HEK293 (cell line): ENCODE results near the gene LILRB3.

Experiments used
- BCL11A ChIP-seq: fragments of 450-650 bp; formaldehyde crosslinking; IDR thresholded peaks from 2 replicates; pipeline ENCODE4 v1.5.1; 2016; ENCODE audit warnings: low read depth, missing biosample characterization, missing genetic modification characterization
- BCL6B ChIP-seq: fragments of 450-650 bp; formaldehyde crosslinking; IDR thresholded peaks from 2 replicates; pipeline ENCODE4 v1.5.1; 2017; ENCODE audit warnings: missing biosample characterization, missing genetic modification characterization
- KLF10 ChIP-seq: fragments of 450-650 bp; IDR thresholded peaks from 2 replicates; pipeline ENCODE4 v1.5.1; 2018; ENCODE audit warnings: missing biosample characterization, mild to moderate bottlenecking, missing genetic modification characterization
- PATZ1 ChIP-seq: fragments of 450-650 bp; formaldehyde crosslinking; IDR thresholded peaks from 2 replicates; pipeline ENCODE4 v1.5.1; 2016; ENCODE audit warnings: missing biosample characterization, missing genetic modification characterization
- SALL2 ChIP-seq: fragments of 450-650 bp; formaldehyde crosslinking; IDR thresholded peaks from 2 replicates; pipeline ENCODE4 v1.5.0; 2017; ENCODE audit warnings: missing biosample characterization, mild to moderate bottlenecking, missing genetic modification characterization, borderline replicate concordance
- SCRT2 ChIP-seq: fragments of 450-650 bp; formaldehyde crosslinking; IDR thresholded peaks from 2 replicates; pipeline ENCODE4 v1.5.1; 2016; ENCODE audit warnings: missing biosample characterization, missing genetic modification characterization
- ZBTB20 ChIP-seq: fragments of 450-650 bp; formaldehyde crosslinking; IDR thresholded peaks from 2 replicates; pipeline ENCODE4 v1.5.1; 2016; ENCODE audit warnings: missing biosample characterization, missing genetic modification characterization
- ZFP37 ChIP-seq: fragments of 450-650 bp; formaldehyde crosslinking; IDR thresholded peaks from 2 replicates; pipeline ENCODE4 v1.5.1; 2016; ENCODE audit warnings: missing biosample characterization, missing genetic modification characterization
- ZFP69B ChIP-seq: fragments of 450-650 bp; formaldehyde crosslinking; IDR thresholded peaks from 2 replicates; pipeline ENCODE4 v1.5.1; 2016; ENCODE audit warnings: missing biosample characterization, missing genetic modification characterization
- ZNF140 ChIP-seq: fragments of 450-650 bp; formaldehyde crosslinking; IDR thresholded peaks from 2 replicates; pipeline ENCODE4 v1.5.1; 2016; ENCODE audit warnings: missing biosample characterization, missing genetic modification characterization
- ZNF175 ChIP-seq: fragments of 450-650 bp; formaldehyde crosslinking; IDR thresholded peaks from 2 replicates; pipeline ENCODE4 v1.5.1; 2016; ENCODE audit warnings: missing biosample characterization, missing genetic modification characterization
- ZNF18 ChIP-seq: fragments of 450-650 bp; formaldehyde crosslinking; IDR thresholded peaks from 2 replicates; pipeline ENCODE4 v1.5.1; 2016; ENCODE audit warnings: missing biosample characterization, missing genetic modification characterization
- ZNF184 ChIP-seq: fragments of 450-650 bp; IDR thresholded peaks from 2 replicates; pipeline ENCODE4 v1.5.1; 2018; ENCODE audit warnings: missing biosample characterization, mild to moderate bottlenecking, missing genetic modification characterization
- ZNF248 ChIP-seq: fragments of 450-650 bp; formaldehyde crosslinking; IDR thresholded peaks from 2 replicates; pipeline ENCODE4 v1.5.1; 2017; ENCODE audit warnings: missing biosample characterization, missing genetic modification characterization
- ZNF280C ChIP-seq: fragments of 450-650 bp; formaldehyde crosslinking; IDR thresholded peaks from 2 replicates; pipeline ENCODE4 v1.5.1; 2016; ENCODE audit warnings: missing biosample characterization, missing genetic modification characterization
- ZNF350 ChIP-seq: fragments of 450-650 bp; formaldehyde crosslinking; IDR thresholded peaks from 2 replicates; pipeline ENCODE4 v1.5.0; 2017; ENCODE audit warnings: missing biosample characterization, mild to moderate bottlenecking, missing genetic modification characterization
- ZNF473 ChIP-seq: fragments of 450-650 bp; formaldehyde crosslinking; IDR thresholded peaks from 2 replicates; pipeline ENCODE4 v1.5.1; 2017; ENCODE audit warnings: missing biosample characterization, missing genetic modification characterization
- ZNF548 ChIP-seq: fragments of 450-650 bp; formaldehyde crosslinking; IDR thresholded peaks from 2 replicates; pipeline ENCODE4 v1.5.1; 2016; ENCODE audit warnings: missing biosample characterization, missing genetic modification characterization
- ZNF621 ChIP-seq: fragments of 450-650 bp; formaldehyde crosslinking; IDR thresholded peaks from 2 replicates; pipeline ENCODE4 v1.5.1; 2017; ENCODE audit warnings: missing biosample characterization, missing genetic modification characterization
- ZNF660 ChIP-seq: fragments of 450-650 bp; IDR thresholded peaks from 2 replicates; pipeline ENCODE4 v1.5.1; 2018; ENCODE audit warnings: missing biosample characterization, mild to moderate bottlenecking, missing genetic modification characterization
- ZNF664 ChIP-seq: fragments of 450-650 bp; formaldehyde crosslinking; IDR thresholded peaks from 2 replicates; pipeline ENCODE4 v1.5.1; 2016; ENCODE audit warnings: missing biosample characterization, missing genetic modification characterization
- ZNF830 ChIP-seq: fragments of 450-650 bp; IDR thresholded peaks from 2 replicates; pipeline ENCODE4 v1.5.0; 2018; ENCODE audit warnings: missing biosample characterization, missing genetic modification characterization, low read depth, mild to moderate bottlenecking, moderate library complexity
- TF ChIP-seq, protein P1 (sequence below): fragments of 450-650 bp; formaldehyde crosslinking; IDR thresholded peaks from 2 replicates; pipeline ENCODE4 v1.5.1; 2016; ENCODE audit warnings: missing biosample characterization, missing genetic modification characterization
- TF ChIP-seq, protein P2 (sequence below): fragments of 450-650 bp; formaldehyde crosslinking; IDR thresholded peaks from 2 replicates; pipeline ENCODE4 v1.5.1; 2017; ENCODE audit warnings: missing biosample characterization, missing genetic modification characterization
- TF ChIP-seq, protein P3 (sequence below): IDR thresholded peaks from 2 replicates; pipeline ENCODE4 v1.6.1; 2011; ENCODE audit warnings: mild to moderate bottlenecking, low read depth, low read length, borderline replicate concordance

Gene LILRB3

GRCh38 chr19:54189145-54189734, 33.6 kb downstream of the LILRB3 start, which contains the start of gene MBOAT7 (continued):
- 0 out of 2 replicates have a peak, but pooled peaks have one; percentile 26 for TF ChIP-seq SCRT2 (tag by site-specific recombination)
- no peak for TF ChIP-seq BCL6B (tag by site-specific recombination)
- no peak for TF ChIP-seq ZNF140 (tag by site-specific recombination)
- no peak for TF ChIP-seq ZNF248 (tag by site-specific recombination)
- no peak for TF ChIP-seq ZNF175
- no peak for TF ChIP-seq ZNF664
- no peak for TF ChIP-seq ZNF473 (tag by site-specific recombination)
- TF ChIP-seq, protein P1, sequence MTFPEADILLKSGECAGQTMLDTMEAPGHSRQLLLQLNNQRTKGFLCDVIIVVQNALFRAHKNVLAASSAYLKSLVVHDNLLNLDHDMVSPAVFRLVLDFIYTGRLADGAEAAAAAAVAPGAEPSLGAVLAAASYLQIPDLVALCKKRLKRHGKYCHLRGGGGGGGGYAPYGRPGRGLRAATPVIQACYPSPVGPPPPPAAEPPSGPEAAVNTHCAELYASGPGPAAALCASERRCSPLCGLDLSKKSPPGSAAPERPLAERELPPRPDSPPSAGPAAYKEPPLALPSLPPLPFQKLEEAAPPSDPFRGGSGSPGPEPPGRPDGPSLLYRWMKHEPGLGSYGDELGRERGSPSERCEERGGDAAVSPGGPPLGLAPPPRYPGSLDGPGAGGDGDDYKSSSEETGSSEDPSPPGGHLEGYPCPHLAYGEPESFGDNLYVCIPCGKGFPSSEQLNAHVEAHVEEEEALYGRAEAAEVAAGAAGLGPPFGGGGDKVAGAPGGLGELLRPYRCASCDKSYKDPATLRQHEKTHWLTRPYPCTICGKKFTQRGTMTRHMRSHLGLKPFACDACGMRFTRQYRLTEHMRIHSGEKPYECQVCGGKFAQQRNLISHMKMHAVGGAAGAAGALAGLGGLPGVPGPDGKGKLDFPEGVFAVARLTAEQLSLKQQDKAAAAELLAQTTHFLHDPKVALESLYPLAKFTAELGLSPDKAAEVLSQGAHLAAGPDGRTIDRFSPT (tag by site-specific recombination): no peak
- no peak for TF ChIP-seq ZNF350 (tag by site-specific recombination)
- peak; percentile 77 for TF ChIP-seq ZNF660 (tag by site-specific recombination)
- TF ChIP-seq KLF10 (tag by site-specific recombination): peak; percentile 30; the same call in 1 of the 2 replicates
- TF ChIP-seq ZFP69B (tag by site-specific recombination): no peak
- no peak for TF ChIP-seq ZNF621 (tag by site-specific recombination)
- TF ChIP-seq PATZ1 (tag by site-specific recombination): no peak
- no peak for TF ChIP-seq ZFP37 (tag by site-specific recombination)
- no peak for TF ChIP-seq ZNF548 (tag by site-specific recombination)
- no peak for TF ChIP-seq ZNF280C (tag by site-specific recombination)
- TF ChIP-seq, protein P2, sequence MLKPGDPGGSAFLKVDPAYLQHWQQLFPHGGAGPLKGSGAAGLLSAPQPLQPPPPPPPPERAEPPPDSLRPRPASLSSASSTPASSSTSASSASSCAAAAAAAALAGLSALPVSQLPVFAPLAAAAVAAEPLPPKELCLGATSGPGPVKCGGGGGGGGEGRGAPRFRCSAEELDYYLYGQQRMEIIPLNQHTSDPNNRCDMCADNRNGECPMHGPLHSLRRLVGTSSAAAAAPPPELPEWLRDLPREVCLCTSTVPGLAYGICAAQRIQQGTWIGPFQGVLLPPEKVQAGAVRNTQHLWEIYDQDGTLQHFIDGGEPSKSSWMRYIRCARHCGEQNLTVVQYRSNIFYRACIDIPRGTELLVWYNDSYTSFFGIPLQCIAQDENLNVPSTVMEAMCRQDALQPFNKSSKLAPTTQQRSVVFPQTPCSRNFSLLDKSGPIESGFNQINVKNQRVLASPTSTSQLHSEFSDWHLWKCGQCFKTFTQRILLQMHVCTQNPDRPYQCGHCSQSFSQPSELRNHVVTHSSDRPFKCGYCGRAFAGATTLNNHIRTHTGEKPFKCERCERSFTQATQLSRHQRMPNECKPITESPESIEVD (tag by site-specific recombination): no peak
- no peak for TF ChIP-seq ZNF830 (tag by site-specific recombination)
- no peak for TF ChIP-seq SALL2 (tag by site-specific recombination)
- TF ChIP-seq BCL11A (tag by site-specific recombination): no peak
- TF ChIP-seq ZBTB20 (tag by site-specific recombination): peak; percentile 84
- TF ChIP-seq ZNF184 (tag by site-specific recombination): no peak
- TF ChIP-seq, protein P3, sequence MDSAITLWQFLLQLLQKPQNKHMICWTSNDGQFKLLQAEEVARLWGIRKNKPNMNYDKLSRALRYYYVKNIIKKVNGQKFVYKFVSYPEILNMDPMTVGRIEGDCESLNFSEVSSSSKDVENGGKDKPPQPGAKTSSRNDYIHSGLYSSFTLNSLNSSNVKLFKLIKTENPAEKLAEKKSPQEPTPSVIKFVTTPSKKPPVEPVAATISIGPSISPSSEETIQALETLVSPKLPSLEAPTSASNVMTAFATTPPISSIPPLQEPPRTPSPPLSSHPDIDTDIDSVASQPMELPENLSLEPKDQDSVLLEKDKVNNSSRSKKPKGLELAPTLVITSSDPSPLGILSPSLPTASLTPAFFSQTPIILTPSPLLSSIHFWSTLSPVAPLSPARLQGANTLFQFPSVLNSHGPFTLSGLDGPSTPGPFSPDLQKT: no peak
- no peak for TF ChIP-seq ZNF18
